H54 (cell line): Measurements from ENCODE around the gene HNRNPC.
"Not testable (repeated sequence)": the region's sequence is repeated elsewhere in the genome, so short reads cannot be mapped to it uniquely, and the experiment has no call there.

Experiments used
- DNase-seq: peaks from one replicate; pipeline ENCODE4 v3.0.0; 2011; ENCODE audit warnings: low spot score, mixed read lengths; ENCODE audit not compliant: insufficient read length
- FAIRE-seq: peaks from 3 replicates; lab custom pipeline; 2011; peaks lifted over from hg19 to GRCh38; lab: Jason Lieb, UNC
- POLR2A ChIP-seq: IDR thresholded peaks from 2 replicates; pipeline ENCODE4 v1.6.1; 2011; ENCODE audit warnings: low read depth, mild to moderate bottlenecking, low read length

The HNRNPC gene

DNA sequence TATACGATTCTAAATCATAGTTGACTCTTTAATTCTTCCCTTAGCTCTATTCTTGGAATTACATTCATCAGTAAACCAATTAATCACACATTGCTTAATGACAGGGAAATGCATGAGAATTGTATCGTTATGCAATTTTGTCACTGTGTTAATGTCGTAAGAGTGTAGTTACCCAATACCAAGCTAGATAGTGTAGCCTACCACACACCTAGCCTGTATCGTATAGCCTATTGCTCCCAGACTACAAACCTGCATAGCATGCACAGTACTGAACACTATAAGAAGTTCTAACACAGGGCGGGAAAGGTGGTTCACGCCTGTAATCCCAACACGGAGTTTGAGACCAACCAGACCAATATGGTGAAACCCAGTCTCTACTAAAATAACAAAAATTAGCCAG lies 24.7 kb downstream of the HNRNPC start:
- no peak for FAIRE-seq
- no peak for TF ChIP-seq POLR2A
- no peak for DNase-seq

DNA sequence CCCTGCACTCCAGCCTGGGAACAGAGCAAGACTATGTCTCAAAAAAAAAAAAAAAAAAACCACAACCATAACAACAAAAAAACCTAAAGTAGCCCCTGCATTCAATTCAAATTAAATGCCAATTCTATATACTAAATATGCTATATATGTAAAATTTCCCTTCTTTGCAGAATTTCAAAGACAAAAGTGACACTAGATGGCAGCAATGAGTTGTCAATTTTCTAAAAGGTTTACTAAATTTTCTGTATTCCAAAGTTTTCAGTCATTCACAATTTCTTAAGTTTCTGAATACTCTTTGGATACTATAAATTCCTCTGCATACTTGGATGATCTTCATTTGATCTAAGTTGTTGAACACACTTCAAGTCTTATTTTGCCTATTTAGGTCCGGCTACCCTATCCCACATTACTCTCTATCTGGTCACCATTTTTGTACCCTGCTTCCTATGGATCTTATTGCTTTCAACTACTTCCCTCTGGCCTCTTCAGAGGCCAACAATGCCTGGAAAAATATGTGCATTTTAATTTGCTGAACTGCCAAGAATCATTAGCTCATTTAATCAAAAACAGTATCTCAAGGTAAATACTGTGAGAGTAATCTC lies 27.9 kb downstream of the HNRNPC start:
- TF ChIP-seq POLR2A, result no peak
- FAIRE-seq, result no peak
- no peak for DNase-seq

DNA sequence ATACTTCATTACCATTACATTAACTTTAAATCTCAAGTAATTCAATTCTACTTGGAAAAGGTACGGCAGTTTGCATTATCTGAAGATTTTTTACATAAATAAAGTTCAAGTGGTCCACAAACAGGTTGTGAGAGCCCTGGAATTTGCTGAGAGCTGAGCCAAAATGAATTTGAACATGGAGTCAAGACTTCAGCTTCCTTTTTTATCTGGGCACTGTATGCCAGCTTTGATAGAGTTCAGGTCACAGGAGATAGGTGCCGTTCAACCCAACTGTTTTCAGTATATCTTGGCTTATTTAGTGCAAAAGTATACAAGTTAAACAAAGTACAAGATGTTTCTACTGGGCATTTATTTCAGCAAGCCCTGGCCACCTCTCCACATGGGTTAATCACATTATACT lies 28.8 kb downstream of the HNRNPC start:
- FAIRE-seq (no peak), DNase-seq (no peak)
- TF ChIP-seq POLR2A, result no peak

DNA sequence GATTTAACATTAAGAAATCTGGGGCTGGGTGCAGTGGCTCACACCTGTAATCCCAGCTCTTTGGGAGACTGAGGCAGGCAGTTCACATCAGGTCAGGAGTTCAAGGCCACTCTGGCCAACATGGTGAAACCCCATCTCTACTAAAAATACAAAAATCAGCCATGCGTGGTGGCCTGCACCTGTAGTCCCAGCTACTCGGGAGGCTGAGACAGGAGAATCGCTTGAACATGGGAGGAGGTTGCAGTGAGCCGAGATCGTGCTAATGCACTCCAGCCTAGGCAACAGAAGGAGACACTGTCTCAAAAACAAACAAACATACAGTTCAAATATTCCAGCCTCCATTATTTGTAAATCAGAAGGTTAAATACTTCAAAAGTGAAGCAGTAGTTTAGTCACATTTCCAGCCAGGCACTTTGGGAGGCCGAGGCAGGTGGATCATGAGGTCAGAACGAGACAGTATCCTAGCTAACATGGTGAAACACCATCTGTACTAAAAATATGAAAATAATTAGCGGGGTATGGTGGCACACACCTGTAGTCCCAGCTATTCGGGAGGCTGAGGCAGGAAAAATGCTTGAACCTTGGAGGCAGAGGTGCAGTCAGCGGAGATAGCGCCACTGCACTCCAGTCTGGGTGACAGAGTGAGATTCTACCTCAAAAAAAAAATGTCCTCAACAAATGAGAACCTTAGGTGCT lies 30.3 kb downstream of the HNRNPC start:
- no peak for DNase-seq
- no peak for TF ChIP-seq POLR2A
- FAIRE-seq, result no peak

DNA sequence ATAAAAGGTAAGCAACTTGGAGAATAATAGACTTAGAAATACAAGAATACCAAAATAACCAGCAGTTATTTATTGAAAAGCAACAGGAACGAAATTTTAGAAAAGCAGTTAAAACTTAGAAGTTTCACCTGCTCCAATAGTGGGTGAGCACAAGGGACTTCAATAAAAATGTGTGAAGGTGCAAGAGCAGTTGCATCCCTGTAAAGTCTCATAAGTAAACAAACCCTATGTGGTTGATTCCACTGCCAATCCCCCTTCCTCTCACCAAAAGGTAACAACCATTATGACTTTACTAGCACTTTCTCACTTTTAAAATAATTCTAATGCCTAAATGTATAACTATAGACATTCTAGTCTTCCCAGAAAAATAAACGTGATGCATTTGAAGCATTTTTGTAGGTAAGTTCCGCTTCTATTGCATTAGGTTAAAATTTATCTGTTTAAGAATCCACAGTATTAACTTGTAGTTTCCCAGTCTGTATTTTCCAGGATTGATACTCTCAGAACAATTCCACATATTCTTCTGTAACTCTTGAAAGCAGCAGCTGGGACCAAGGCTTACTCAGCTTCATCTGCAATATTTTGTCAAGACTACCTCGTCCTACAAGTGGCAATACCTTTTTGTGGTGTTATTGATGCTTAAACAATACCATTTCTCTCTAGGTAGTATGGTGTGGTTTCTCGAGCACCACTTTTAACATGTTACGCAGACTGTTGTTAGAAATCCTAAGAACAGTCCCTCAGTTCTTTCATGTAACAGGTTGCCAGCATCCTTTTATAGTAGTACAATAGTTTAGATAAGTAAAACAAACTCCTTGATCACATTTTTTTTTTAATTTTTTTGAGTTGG lies 32.1 kb downstream of the HNRNPC start:
- FAIRE-seq (no peak), DNase-seq (no peak)
- TF ChIP-seq POLR2A, result no peak

DNA sequence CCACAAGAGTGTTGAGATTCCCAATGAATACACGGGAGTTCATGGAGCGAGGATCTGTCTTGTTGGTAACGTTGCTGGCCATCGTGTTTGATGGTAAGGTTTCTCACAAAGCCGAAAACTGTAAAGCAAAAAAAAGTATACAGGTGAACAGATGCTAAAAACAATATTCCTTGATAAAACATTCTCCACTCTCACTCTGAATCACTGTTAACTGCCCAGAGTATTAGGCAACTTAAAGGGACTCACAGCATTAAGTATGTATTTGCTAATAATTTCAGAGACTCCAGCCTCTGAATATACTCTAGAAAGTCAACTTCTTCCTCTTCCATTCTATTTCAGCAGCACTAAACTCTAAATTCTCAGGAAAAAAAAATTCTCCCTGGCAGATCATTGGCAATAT lies 35.1 kb downstream of the HNRNPC start:
- no peak for TF ChIP-seq POLR2A
- no peak for FAIRE-seq
- no peak for DNase-seq

DNA sequence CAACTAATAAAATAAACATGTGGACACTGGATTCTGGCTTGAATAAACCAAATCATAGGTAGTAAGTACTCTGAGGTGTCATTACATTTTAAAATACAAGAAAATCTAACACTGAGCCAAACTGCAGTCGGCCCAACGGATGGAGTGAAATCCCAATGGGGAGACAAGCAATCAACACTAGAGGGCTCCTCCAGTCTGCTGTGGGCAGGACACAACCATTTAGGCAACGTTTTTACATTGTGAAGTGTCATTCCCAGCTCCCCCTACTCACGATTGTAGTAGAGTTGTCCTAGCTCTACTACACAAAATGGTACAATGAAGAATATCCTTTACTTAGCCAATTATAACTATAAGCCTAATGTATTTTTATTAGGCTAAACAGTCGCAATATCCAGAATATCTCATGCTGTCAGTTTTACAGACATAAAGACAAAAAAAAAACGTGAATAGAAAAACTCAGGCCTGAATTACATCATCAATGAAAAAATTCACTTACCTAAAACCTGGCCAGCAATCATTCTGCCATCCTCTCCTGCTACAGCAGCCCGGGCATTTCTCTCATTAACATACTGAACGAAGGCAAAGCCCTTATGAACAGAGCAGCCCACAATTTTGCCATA lies 35.7 kb downstream of the HNRNPC start:
- DNase-seq, result no peak
- TF ChIP-seq POLR2A, result no peak
- FAIRE-seq, result no peak

DNA sequence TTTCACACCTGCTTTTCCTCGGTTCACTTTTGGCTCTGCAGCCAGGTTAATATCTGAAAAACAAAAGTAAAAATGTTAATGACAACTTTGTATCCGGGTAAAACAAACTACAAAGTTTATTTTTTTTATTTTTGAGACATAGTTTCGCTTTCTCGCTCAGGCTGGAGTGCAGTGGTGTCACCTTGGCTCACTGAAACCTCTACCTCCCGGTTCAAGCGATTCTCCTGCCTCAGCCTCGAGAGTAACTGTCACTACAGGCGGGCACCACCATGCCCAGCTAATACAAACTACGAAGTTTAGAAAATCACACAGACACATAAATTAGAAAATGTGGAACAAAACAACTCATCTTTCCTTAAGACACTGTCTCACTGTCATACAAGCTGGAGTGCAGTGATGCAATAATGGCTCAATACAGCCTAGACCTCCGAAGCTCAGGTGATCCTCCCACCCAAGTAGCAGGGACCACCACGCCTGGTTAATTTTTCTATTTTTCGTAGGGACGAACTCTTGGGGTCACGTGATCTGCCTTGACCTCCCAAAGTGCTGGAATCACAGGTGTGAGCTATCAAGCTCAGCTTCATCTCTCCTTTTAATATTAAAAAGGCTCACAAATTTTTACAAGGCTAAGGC lies 38.1 kb downstream of the HNRNPC start:
- no peak for TF ChIP-seq POLR2A
- DNase-seq (no peak), FAIRE-seq (no peak)

DNA sequence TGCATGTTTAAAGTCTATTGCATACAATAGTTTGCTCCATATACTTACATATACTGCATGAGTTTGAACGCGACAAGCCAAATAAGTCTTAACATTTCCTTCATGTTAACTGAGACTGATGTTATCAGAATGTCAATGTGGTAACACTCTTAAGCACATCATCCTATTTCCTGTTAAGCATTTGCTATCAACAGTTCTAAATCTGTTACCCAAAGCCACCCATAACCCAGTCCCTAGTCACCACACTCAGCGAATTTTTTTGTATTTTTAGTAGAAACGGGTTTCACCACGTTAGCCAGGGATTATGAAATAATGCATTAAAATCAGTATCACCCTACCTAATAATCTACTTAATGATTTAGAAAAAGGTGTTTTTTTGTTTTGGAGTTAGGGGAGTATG lies 39.4 kb downstream of the HNRNPC start:
- FAIRE-seq (no peak), DNase-seq (no peak)
- TF ChIP-seq POLR2A, result no peak

DNA sequence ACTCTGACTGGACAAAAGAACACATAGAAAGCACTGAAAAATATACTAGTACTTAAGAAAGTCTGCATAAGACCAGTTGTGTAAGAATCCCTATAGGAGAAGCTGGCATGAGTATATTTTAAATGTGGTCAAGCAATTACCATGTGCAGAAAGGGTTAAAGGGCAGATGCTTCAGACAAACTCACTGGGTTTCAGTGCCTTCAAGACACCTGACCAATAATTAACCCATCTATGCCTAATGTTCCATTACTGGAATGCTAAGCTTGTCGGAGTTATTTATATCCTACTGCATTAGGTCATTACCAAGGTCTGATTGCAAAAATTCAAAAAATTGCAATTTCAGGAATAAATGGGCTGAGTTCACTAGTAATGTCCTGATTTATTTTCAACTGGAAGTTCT lies 41.3 kb downstream of the HNRNPC start:
- FAIRE-seq, result no peak
- no peak for TF ChIP-seq POLR2A

DNA sequence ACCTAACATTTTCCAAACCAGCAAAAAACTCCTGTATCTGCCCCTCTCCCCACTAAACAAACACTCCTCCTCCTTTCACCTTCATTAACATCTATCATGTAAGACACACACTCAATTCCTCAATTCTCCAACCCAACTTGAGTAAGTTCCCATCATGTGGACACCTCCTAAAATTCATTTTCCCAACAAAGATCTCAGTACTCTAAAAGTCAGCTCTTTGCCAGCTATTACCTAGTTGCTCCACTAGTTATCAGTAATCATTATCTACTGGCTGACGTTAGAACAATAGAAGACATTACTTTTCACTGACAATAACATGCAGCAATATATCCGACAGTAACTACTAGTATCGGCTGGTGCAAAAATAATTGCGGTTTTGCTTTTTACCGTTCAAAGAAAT lies 42.1 kb downstream of the HNRNPC start:
- FAIRE-seq (no peak), DNase-seq (no peak)
- no peak for TF ChIP-seq POLR2A

More for the DNA sequence above, 41.3 kb downstream of the HNRNPC start:
- no peak for DNase-seq

DNA sequence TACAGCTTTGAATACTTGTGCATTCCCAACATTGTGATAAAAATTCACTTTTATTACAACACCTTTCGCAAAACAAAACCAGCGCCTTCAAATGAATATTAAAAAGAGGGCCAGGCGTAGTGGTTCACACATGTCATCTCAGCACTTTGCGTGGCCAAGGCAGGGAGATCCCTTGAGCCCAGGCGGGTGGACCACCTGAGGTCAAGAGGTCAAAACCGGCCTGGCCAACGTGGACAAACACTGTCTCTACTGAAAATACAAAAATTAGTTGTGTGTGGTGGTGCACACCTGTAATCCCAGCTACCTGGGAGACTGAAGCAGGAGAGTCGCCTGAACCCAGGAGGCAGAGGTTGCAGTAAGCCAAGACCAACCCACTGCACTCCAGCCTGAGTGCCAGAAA lies 42.8 kb downstream of the HNRNPC start:
- FAIRE-seq (no peak), DNase-seq (no peak)
- no peak for TF ChIP-seq POLR2A

DNA sequence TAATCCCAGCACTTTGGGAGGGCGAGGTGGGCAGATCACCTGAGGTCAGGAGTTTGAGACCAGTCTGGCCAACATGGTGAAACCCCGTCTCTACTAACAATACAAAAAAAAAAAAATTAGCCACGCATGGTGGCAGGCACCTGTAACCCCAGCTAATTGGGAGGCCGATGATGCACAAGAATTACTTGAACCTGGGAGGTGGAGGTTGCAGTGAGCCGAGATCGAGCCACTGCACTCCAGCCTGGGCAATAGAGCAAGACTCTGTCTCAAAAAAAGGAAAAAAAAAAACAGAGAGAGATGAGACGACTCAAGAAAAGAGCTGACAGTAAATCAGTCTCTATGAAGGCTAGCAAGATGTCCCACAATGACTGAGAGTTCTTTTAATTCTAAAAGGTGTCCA lies 44.1 kb downstream of the HNRNPC start:
- FAIRE-seq, result not testable (repeated sequence)

DNA sequence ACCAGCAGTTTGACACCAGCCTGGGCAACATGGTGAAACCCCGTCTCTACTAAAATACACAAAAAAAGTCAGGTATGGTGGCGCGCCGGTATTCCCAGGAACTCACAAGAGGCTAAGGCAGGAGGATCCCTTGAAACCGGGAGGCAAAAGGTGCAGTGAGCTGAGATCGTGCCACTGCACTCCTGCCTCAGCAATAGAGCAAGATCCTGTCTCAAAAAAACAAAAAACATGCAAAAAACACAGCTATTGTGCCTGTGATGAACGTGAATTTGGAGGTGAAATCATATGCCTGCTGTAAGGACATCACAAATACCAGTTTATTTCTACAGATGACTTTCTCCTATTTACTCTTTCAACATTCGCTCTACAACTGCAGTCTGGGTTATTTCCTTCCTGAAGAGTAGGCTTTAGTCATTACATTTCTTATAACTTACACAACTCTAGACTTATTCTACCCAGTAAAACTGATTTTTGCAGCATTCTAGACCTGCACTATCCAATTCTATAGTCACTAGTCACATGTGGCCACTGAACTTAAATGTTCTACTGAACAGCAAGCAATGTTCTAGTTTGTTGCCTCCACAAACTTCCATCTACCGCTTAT lies 48.3 kb downstream of the HNRNPC start:
- FAIRE-seq (no peak), DNase-seq (no peak)
- TF ChIP-seq POLR2A, result no peak

More for the DNA sequence above, 44.1 kb downstream of the HNRNPC start:
- not testable (repeated sequence) for DNase-seq
